ENCODE measurements around the gene ZNF418. TPM values are rescaled to one million over a fixed set of nuclear protein-coding genes. Genes with fewer than 3 reads are reported as not detected.
"Not testable (repeated sequence)": the region's sequence is repeated elsewhere in the genome, so short reads cannot be mapped to it uniquely, and the experiment has no call there.

Gene ZNF418
- total RNA-seq, 4 donors from 2014 or later, result 2.1 to 6.1 (median 3.3) TPM

- Histone ChIP-seq H3K36me3 (peaks cover 0 to 70% (median 0%) of the 10 kb centered on the region in 3 donors), H3K27ac (no peak overlapping the region), H3K9me3 (peaks cover 0 to 94% (median 20%) of the 10 kb centered on the region in 4 donors), H3K4me3 (no peak overlapping the region), H3K27me3 (no peaks in the 10 kb centered on the region), H3K4me1 (no peaks in the 10 kb centered on the region)
- WGBS, 2 donors, result 68 to 71% methylated on average over 5 of the region's 5 CpGs
- DNase-seq (ENCODE audit: low spot score in 2 of 2), result no peak
- TF ChIP-seq POLR2A (IDR thresholded peaks at IDR 0.05) (no peak), EP300 (IDR thresholded peaks at IDR 0.05) (no peak), CTCF (IDR thresholded peaks at IDR 0.05) (no peak)
These were observed 34.9 kb downstream of the ZNF418 start for GRCh38 chr19:57900311-57900710.

- DNase-seq (ENCODE audit: low spot score in 2 of 2); H3K4me3 ChIP-seq; H3K4me1 ChIP-seq; H3K27me3 ChIP-seq; H3K27ac ChIP-seq: not testable (repeated sequence)
- H3K36me3 ChIP-seq, result peaks cover 0 to 83% (median 0%) of the 10 kb centered on the region in 3 donors
- H3K9me3 ChIP-seq, result peaks cover 0 to 92% (median 4%) of the 10 kb centered on the region in 4 donors
- WGBS, 2 donors, result 45 to 57% methylated on average over 3 of the region's 3 CpGs
These were observed 44.5 kb downstream of the ZNF418 start for GRCh38 chr19:57890706-57891105.

GRCh38 chr19:57888560-57889231 is 46.5 kb downstream of the ZNF418 start, which contains the start of gene ZNF814:
Gene ZNF814 (minus strand): TSS chr19:57889037. CDS start chr19:57888802, 235 bp downstream.
- H3K9me3 ChIP-seq, result peaks cover 0 to 97% (median 8%) of the 10 kb centered on the region in 4 donors
- 1 to 3% methylated on average over 37 to 43 of the region's 43 CpGs for WGBS, 2 donors
- no peak for TF ChIP-seq EP300 (IDR thresholded peaks at IDR 0.05)
- TF ChIP-seq CTCF (IDR thresholded peaks at IDR 0.05), result peak in 2 of 5 experiments; percentile 13 to 35
- TF ChIP-seq POLR2A (IDR thresholded peaks at IDR 0.05), result no peak
- H3K4me1 ChIP-seq, result no peaks in the 10 kb centered on the region
- peak; percentile 46 to 73 for DNase-seq (ENCODE audit: low spot score in 2 of 2)
- H3K36me3 ChIP-seq, result peaks cover 0 to 86% (median 0%) of the 10 kb centered on the region in 3 donors
- no peaks in the 10 kb centered on the region for H3K27me3 ChIP-seq
- peak within 1 kb of the TSS; percentile 32 to 72 (median 49) for H3K4me3 ChIP-seq
- H3K27ac ChIP-seq, result peak within 1 kb of the TSS in 2 of 4 donors; percentile 56 to 64

- peak overlapping the region; percentile 32 to 72 (median 49) for H3K4me3 ChIP-seq
- TF ChIP-seq POLR2A (IDR thresholded peaks at IDR 0.05) (no peak), CTCF (IDR thresholded peaks at IDR 0.05) (no peak), EP300 (IDR thresholded peaks at IDR 0.05) (no peak)
- peaks cover 0 to 86% (median 0%) of the 10 kb centered on the region in 3 donors for H3K36me3 ChIP-seq
- H3K4me1 ChIP-seq, result no peaks in the 10 kb centered on the region
- H3K9me3 ChIP-seq, result peaks cover 0 to 97% (median 11%) of the 10 kb centered on the region in 4 donors
- H3K27ac ChIP-seq, result peak overlapping the region in 1 of 4 donors; percentile 64
- WGBS, 2 donors, result 5 to 9% methylated on average over 8 of the region's 8 CpGs
- no peaks in the 10 kb centered on the region for H3K27me3 ChIP-seq
- DNase-seq (ENCODE audit: low spot score in 2 of 2), result no peak
These were observed 47.1 kb downstream of the ZNF418 start for GRCh38 chr19:57888107-57888559.

GRCh38 chr19:57887195-57887941 is 47.8 kb downstream of the ZNF418 start:
- Histone ChIP-seq H3K27ac (no peak overlapping the region), H3K27me3 (no peaks in the 10 kb centered on the region), H3K4me3 (no peak overlapping the region), H3K4me1 (no peaks in the 10 kb centered on the region), H3K36me3 (peaks cover 0 to 85% (median 0%) of the 10 kb centered on the region in 3 donors), H3K9me3 (peaks cover 0 to 96% (median 11%) of the 10 kb centered on the region in 4 donors)
- 28 to 30% methylated on average over 6 of the region's 6 CpGs for WGBS, 2 donors
- TF ChIP-seq EP300 (IDR thresholded peaks at IDR 0.05) (no peak), CTCF (IDR thresholded peaks at IDR 0.05) (no peak), POLR2A (IDR thresholded peaks at IDR 0.05) (no peak)
- DNase-seq (ENCODE audit: low spot score in 2 of 2), result no peak
